ENCODE data around the gene MKI67. TPM values are rescaled to one million over a fixed set of nuclear protein-coding genes. Genes with fewer than 3 reads are reported as not detected.

Gene MKI67
- total RNA-seq, 1 donor, result 2.5 TPM

DNA sequence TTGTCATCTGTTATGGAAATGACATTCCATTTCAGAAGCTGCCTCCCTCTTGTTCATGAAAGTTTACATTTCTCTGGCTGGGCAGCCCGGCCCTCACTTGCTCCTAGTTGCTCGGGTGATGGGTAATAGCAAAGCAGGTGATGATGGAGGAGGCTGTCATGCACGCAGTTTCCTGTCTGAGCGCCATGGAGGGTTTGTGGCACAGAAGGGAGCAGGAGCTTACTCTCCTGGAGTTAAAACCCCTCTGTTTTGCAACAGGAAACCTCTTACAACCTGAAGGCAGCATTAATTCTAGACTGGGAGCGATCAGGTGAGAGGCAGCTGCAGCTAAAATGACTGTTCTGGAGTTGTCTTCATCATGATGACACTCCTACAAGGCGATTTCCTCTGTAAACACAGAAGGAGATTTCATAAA lies 34.1 kb upstream of the MKI67 start:
- no peak for DNase-seq (ENCODE audit: insufficient read length, low spot score, missing footprints)
- H3K4me2 ChIP-seq (ENCODE audit: insufficient read depth, low read length), result no peak overlapping the region
- H3K36me3 ChIP-seq (ENCODE audit: insufficient read depth, low read length), result no peaks in the 10 kb centered on the region
- H3K27ac ChIP-seq (ENCODE audit: low read depth, low read length), result no peak overlapping the region
- H3K4me1 ChIP-seq (ENCODE audit: insufficient read depth, low read length), result no peaks in the 10 kb centered on the region
- H3K4me3 ChIP-seq (ENCODE audit: insufficient read depth, low read length), result no peak overlapping the region
- H3K9me3 ChIP-seq (ENCODE audit: low read depth, low read length), result no peaks in the 10 kb centered on the region
- no peaks in the 10 kb centered on the region for H3K79me2 ChIP-seq (ENCODE audit: insufficient read depth, low read length)
- H4K20me1 ChIP-seq (ENCODE audit: insufficient read depth, low read length), result no peaks in the 10 kb centered on the region
- no peak overlapping the region for H2AFZ ChIP-seq (ENCODE audit: low read length)
- H3K27me3 ChIP-seq (ENCODE audit: insufficient read depth, low read length), result peaks cover 10% of the 10 kb centered on the region
- TF ChIP-seq, protein P1, sequence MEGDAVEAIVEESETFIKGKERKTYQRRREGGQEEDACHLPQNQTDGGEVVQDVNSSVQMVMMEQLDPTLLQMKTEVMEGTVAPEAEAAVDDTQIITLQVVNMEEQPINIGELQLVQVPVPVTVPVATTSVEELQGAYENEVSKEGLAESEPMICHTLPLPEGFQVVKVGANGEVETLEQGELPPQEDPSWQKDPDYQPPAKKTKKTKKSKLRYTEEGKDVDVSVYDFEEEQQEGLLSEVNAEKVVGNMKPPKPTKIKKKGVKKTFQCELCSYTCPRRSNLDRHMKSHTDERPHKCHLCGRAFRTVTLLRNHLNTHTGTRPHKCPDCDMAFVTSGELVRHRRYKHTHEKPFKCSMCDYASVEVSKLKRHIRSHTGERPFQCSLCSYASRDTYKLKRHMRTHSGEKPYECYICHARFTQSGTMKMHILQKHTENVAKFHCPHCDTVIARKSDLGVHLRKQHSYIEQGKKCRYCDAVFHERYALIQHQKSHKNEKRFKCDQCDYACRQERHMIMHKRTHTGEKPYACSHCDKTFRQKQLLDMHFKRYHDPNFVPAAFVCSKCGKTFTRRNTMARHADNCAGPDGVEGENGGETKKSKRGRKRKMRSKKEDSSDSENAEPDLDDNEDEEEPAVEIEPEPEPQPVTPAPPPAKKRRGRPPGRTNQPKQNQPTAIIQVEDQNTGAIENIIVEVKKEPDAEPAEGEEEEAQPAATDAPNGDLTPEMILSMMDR (IDR thresholded peaks at IDR 0.05; ENCODE audit: extremely low read depth, low read depth, low read length), result no peak

DNA sequence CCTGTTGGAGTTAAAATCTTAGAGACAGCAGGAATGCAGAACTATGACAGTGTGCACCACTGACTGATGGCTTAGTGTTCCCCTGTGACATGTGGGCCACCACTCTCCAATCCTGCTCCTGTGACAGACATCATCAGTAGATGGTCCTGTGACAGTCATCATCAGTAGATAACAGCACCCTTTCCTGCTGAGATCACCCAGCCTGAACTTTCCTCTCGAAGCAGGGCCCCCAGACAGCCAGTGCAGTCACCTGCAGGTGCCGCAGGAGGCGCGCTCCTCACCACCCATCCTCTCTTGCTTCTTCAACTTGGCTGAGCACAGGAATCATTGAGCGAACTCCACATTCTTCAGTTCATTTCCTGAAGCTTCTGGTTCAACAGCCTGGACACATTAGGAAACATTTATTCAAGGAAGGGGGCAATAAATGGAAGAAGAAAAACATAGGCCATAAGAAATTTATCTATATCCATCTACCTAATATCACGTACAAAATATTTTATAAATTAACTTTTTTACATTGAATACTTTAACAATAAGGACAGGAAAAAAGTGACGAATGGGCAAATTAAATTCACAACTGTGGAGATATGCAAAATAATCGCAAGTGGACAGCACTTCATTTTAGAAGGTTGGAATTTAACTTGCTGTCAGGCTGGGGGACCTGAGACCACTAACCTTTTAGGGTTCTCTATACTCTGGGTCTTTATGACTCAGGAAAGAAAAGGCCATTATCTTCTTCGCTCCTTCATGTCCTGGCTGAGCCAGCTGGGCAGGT lies 32.0 kb upstream of the MKI67 start:
- DNase-seq (ENCODE audit: insufficient read length, low spot score, missing footprints), result no peak
- Histone ChIP-seq H3K4me3 (ENCODE audit: insufficient read depth, low read length) (no peak overlapping the region), H3K4me2 (ENCODE audit: insufficient read depth, low read length) (no peak overlapping the region), H3K4me1 (ENCODE audit: insufficient read depth, low read length) (no peaks in the 10 kb centered on the region), H3K79me2 (ENCODE audit: insufficient read depth, low read length) (no peaks in the 10 kb centered on the region), H3K27ac (ENCODE audit: low read depth, low read length) (no peak overlapping the region), H3K27me3 (ENCODE audit: insufficient read depth, low read length) (peaks cover 10% of the 10 kb centered on the region), H4K20me1 (ENCODE audit: insufficient read depth, low read length) (no peaks in the 10 kb centered on the region), H3K9me3 (ENCODE audit: low read depth, low read length) (no peaks in the 10 kb centered on the region), H3K36me3 (ENCODE audit: insufficient read depth, low read length) (no peaks in the 10 kb centered on the region), H2AFZ (ENCODE audit: low read length) (no peak overlapping the region)
- TF ChIP-seq, protein P1 (IDR thresholded peaks at IDR 0.05; ENCODE audit: extremely low read depth, low read depth, low read length), result no peak

DNA sequence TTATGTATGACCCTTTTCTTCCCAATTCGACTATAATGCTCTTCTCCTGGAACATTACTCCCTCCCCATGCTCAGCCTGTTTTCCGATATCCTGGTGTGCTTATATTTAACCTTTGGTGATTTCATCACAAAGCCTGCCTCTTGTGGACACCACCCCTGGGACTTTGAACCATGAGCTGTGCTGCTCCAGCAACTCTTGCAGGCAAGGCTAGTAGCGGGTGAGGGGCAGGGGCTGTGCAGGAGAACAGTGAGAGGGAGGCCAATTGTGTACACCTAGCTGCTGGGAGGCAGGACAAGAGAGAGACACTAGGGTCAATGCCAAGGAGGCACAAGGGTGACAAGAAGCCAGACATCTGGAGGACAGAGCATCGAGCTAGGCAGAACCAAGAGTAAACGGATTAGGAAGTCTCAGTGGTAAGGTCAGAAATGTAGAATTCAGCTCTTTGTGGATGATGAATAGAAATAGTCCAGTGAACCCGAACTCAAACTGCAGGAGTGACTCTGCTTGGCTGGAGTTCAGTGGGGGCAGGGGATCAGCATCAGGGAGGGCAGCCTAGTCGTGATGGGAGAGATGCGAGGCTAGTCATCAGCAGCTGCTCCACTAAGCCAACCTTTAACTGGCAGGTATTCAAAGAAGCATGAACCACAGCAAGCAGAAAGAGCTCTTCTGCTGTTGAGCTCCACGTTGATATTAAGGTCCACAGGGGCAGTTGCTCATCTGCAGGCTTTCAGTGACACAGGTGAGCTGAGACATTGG lies 31.0 kb upstream of the MKI67 start:
- H3K4me2 ChIP-seq (ENCODE audit: insufficient read depth, low read length), result no peak overlapping the region
- H3K79me2 ChIP-seq (ENCODE audit: insufficient read depth, low read length), result no peaks in the 10 kb centered on the region
- no peak overlapping the region for H3K4me3 ChIP-seq (ENCODE audit: insufficient read depth, low read length)
- no peaks in the 10 kb centered on the region for H3K9me3 ChIP-seq (ENCODE audit: low read depth, low read length)
- no peak for DNase-seq (ENCODE audit: insufficient read length, low spot score, missing footprints)
- no peak overlapping the region for H3K27ac ChIP-seq (ENCODE audit: low read depth, low read length)
- H4K20me1 ChIP-seq (ENCODE audit: insufficient read depth, low read length), result no peaks in the 10 kb centered on the region
- no peak overlapping the region for H2AFZ ChIP-seq (ENCODE audit: low read length)
- no peaks in the 10 kb centered on the region for H3K4me1 ChIP-seq (ENCODE audit: insufficient read depth, low read length)
- H3K27me3 ChIP-seq (ENCODE audit: insufficient read depth, low read length), result peaks cover 10% of the 10 kb centered on the region
- TF ChIP-seq, protein P1 (IDR thresholded peaks at IDR 0.05; ENCODE audit: extremely low read depth, low read depth, low read length), result no peak
- no peaks in the 10 kb centered on the region for H3K36me3 ChIP-seq (ENCODE audit: insufficient read depth, low read length)

Measured in osteoblast (primary cell).